A673 (cell line): ENCODE data around the gene WFDC10A. TPM values are rescaled to one million over a fixed set of nuclear protein-coding genes. Genes with fewer than 3 reads are reported as not detected.
"Not testable (repeated sequence)": the region's sequence is repeated elsewhere in the genome, so short reads cannot be mapped to it uniquely, and the experiment has no call there.

Experiments used
- BruUV-seq: library from RNA; stranded (reverse); fragments of 400-500 nt; replicated peaks from 2 replicates; lab custom pipeline; 2021; lab: Mats Ljungman, UMichigan
- CTCF ChIA-PET: fragments of 300-600 bp; sonication (Branson Sonifier 250); formaldehyde crosslinking; loops from one replicate; lab custom pipeline; 2022; ENCODE audit warnings: antibody characterized with exemption; lab: Charles Lee
- POLR2A ChIA-PET: fragments of 300-600 bp; sonication (Branson Sonifier 250); formaldehyde crosslinking; loops from one replicate; lab custom pipeline; 2022; ENCODE audit warnings: antibody characterized with exemption; ENCODE audit not compliant: low non-redundant PET; lab: Charles Lee
- DNase-seq: peaks from one replicate; pipeline ENCODE4 v3.0.0-alpha.2; 2015; ENCODE audit warnings: low spot score
- H3K27ac ChIP-seq: fragments of 200-600 bp; sonication (generic); 2 replicates; pipeline ENCODE4 v1.5.1; 2016; ENCODE audit warnings: mixed run types, low read depth, mild to moderate bottlenecking, mixed read lengths, antibody characterized with exemption, low read length; ENCODE audit not compliant: poor library complexity, severe bottlenecking
- H3K27me3 ChIP-seq: fragments of 200-600 bp; sonication (generic); replicated peaks from 2 replicates; pipeline ENCODE4 v1.6.1; 2017; ENCODE audit warnings: mixed run types, low read depth, mild to moderate bottlenecking, mixed read lengths, antibody characterized with exemption, low read length; ENCODE audit not compliant: insufficient read depth, poor library complexity
- H3K36me3 ChIP-seq: fragments of 200-600 bp; sonication (generic); 2 replicates; pipeline ENCODE4 v1.6.1; 2016; ENCODE audit warnings: mixed run types, mild to moderate bottlenecking, mixed read lengths, antibody characterized with exemption, low read length; ENCODE audit not compliant: insufficient read depth, poor library complexity, severe bottlenecking
- H3K4me1 ChIP-seq: fragments of 200-600 bp; sonication (generic); 2 replicates; pipeline ENCODE4 v1.6.1; 2017; ENCODE audit warnings: mixed run types, mild to moderate bottlenecking, mixed read lengths, antibody characterized with exemption, low read length; ENCODE audit not compliant: insufficient read depth, poor library complexity, severe bottlenecking
- H3K4me3 ChIP-seq: fragments of 200-600 bp; sonication (generic); 2 replicates; pipeline ENCODE4 v1.5.1; 2016; ENCODE audit warnings: low read depth, mixed run types, mild to moderate bottlenecking, mixed read lengths, low read length; ENCODE audit not compliant: poor library complexity, severe bottlenecking
- H3K9me3 ChIP-seq: fragments of 200-600 bp; sonication (generic); 2 replicates; pipeline ENCODE4 v1.6.1; 2016; ENCODE audit warnings: mixed run types, low read depth, mild to moderate bottlenecking, mixed read lengths, antibody characterized with exemption, low read length; ENCODE audit not compliant: poor library complexity, severe bottlenecking
- EZH2 ChIP-seq: fragments of 200-600 bp; sonication (generic); IDR thresholded peaks from 2 replicates; pipeline ENCODE4 v1.6.1; 2017; ENCODE audit warnings: borderline replicate concordance, low read depth, mild to moderate bottlenecking, mixed read lengths, antibody characterized with exemption, low read length; ENCODE audit not compliant: poor library complexity, severe bottlenecking
- intact Hi-C: fragments of 100-400 bp; cut with micrococcal nuclease; formaldehyde crosslinking; loops from one replicate; pipeline ENCODE4 v1.10.0; 2022; ENCODE audit not compliant: unreplicated experiment
- total RNA-seq: library from RNA; stranded (reverse); gene quantifications from 2 replicates; pipeline ENCODE4 v1.2.3, GENCODE V29; 2021
- TF ChIP-seq, protein P1 (sequence below): fragments of 300-800, 200-600 bp; sonication (generic); conservative IDR thresholded peaks from 2 replicates; pipeline ENCODE4 v1.5.1; 2017; ENCODE audit warnings: low read depth, mild to moderate bottlenecking, antibody characterized with exemption, low read length, moderate library complexity, mixed read lengths

The WFDC10A gene
- total RNA-seq, 1 experiment from 2014 or later, result not detected

DNA sequence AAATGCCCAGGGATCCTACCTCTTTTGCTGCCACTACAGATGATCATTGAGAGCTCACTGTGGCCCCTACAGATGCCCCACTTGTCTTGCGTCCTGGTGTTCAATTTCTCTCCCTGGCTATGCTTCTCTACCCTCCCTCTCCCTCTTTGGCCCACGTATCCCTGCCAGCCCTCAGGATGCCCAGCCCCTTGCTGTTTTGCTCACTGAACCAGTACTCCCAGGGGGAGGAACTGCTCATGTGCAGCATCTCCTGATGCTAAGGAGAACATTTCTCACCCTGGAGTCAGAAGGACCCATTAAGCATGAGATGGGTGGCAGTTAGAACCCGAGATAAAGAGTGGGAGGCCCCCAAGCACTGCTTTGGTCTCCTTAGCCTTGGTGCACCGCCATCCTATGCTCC is 1.6 kb downstream of the WFDC10A start, which contains the start of gene WFDC9:
Gene WFDC9, minus strand, starts transcription at position 101 of the 400 bp plus-strand sequence. CDS start 21,103 bp downstream, outside the sequence.
- BruUV-seq, result no TSS peak
- POLR2A ChIA-PET, result no interaction called here
- peaks cover 9% of the 10 kb centered on the region for H3K27me3 ChIP-seq
- H3K4me1 ChIP-seq, result no peaks in the 10 kb centered on the region
- TF ChIP-seq, protein P1, sequence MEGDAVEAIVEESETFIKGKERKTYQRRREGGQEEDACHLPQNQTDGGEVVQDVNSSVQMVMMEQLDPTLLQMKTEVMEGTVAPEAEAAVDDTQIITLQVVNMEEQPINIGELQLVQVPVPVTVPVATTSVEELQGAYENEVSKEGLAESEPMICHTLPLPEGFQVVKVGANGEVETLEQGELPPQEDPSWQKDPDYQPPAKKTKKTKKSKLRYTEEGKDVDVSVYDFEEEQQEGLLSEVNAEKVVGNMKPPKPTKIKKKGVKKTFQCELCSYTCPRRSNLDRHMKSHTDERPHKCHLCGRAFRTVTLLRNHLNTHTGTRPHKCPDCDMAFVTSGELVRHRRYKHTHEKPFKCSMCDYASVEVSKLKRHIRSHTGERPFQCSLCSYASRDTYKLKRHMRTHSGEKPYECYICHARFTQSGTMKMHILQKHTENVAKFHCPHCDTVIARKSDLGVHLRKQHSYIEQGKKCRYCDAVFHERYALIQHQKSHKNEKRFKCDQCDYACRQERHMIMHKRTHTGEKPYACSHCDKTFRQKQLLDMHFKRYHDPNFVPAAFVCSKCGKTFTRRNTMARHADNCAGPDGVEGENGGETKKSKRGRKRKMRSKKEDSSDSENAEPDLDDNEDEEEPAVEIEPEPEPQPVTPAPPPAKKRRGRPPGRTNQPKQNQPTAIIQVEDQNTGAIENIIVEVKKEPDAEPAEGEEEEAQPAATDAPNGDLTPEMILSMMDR, result no peak
- TF ChIP-seq EZH2, result no peak
- no peaks in the 10 kb centered on the region for H3K9me3 ChIP-seq
- intact Hi-C loops, result no loop called here
- H3K4me3 ChIP-seq, result no peak within 1 kb of the TSS
- CTCF ChIA-PET, result no interaction called here
- no peak for DNase-seq
- H3K27ac ChIP-seq, result no peak within 1 kb of the TSS
- no peaks in the 10 kb centered on the region for H3K36me3 ChIP-seq

DNA sequence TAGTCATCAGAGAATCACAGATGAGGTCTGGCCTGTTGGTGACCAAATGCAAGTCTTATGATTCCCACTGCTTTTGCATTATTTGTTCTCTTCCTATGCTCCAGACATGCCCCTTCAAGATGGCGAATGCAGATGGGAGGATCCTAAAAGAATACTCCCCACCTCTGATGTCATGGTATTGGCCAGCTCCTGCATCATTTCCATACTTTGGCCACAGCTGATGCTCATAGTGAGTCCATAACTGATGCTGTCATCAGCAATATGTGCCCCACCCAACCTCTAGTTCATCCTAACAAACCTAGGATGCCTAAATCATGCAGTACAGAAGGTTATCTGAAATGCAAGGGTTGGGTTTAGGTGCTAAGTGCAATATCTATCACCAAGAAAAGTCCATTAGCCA is 7.0 kb downstream of the WFDC10A start:
- peaks cover 17% of the 10 kb centered on the region for H3K27me3 ChIP-seq
- no peak for DNase-seq
- intact Hi-C loops, result no loop called here
- ChIA-PET POLR2A (no interaction called here), CTCF (no interaction called here)
- H3K27ac ChIP-seq, result no peak overlapping the region
- H3K4me1 ChIP-seq, result no peaks in the 10 kb centered on the region
- no peaks in the 10 kb centered on the region for H3K9me3 ChIP-seq
- TF ChIP-seq EZH2, result no peak
- TF ChIP-seq, protein P1, result no peak
- H3K4me3 ChIP-seq, result no peak overlapping the region
- no TSS peak for BruUV-seq
- H3K36me3 ChIP-seq, result no peaks in the 10 kb centered on the region

DNA sequence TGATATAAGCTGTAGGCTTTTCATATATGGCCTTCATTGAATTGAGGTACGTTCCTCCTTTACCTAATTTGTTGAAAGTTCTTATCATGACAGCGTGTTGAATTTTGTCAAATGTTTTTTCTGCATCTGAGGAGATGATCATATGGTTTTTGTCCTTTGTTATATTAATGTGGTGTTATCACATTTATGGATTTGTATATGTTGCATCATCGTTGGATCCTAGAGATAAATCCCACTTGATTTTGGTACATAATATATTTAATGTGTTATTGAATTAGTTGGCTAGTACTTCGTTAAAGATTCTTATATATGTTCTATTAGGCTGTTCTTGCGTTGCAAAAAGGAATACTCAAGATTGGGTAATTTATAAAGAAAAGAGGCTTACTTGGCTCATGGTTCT is 10.1 kb downstream of the WFDC10A start:
- H3K4me3 ChIP-seq, result no peak overlapping the region
- ChIA-PET CTCF (no interaction called here), POLR2A (no interaction called here)
- H3K36me3 ChIP-seq, result no peaks in the 10 kb centered on the region
- TF ChIP-seq EZH2, result no peak
- TF ChIP-seq, protein P1, result no peak
- H3K27me3 ChIP-seq, result peaks cover 8% of the 10 kb centered on the region
- DNase-seq, result no peak
- no peaks in the 10 kb centered on the region for H3K9me3 ChIP-seq
- BruUV-seq, result no TSS peak
- H3K27ac ChIP-seq, result no peak overlapping the region
- intact Hi-C loops, result no loop called here
- no peaks in the 10 kb centered on the region for H3K4me1 ChIP-seq

DNA sequence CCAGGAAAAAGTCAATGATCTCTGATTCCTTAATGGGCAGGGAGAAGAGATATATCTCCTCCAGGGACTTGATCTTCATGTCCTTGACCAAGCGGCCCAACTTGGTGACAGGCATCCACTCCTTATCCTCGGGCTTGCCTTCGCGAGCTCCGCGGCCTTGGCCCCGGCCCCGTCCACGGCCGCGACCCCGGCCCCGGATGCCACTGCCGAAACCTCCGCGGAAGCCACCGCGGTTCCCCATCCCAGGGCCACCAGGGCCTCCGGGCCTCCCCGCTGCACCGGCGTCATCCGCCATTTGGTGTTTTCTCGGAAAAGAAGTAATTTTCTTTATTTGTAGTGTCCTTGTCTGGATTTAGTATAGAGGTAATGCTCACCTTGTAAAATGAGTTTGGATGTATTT is 11.5 kb downstream of the WFDC10A start:
- H3K36me3 ChIP-seq, H3K27ac ChIP-seq, DNase-seq, H3K9me3 ChIP-seq, BruUV-seq, POLR2A ChIA-PET, intact Hi-C loops, H3K4me1 ChIP-seq, H3K4me3 ChIP-seq, CTCF ChIA-PET, H3K27me3 ChIP-seq: not testable (repeated sequence)

DNA sequence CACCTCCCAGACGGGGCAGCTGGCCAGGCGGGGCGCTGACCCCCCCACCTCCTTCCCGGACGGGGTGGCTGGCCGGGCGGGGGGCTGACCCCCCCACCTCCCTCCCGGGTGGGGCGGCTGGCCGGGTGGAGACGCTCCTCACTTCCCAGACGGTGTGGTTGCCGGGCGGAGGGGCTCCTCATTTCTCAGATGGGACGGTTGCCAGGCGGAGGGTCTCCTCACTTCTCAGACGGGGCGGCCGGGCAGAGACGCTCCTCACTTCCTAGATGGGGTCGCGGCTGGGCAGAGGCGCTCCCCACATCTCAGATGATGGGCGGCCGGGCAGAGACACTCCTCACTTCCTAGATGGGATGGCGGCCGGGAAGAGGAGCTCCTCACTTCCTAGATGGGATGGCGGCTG is 16.3 kb downstream of the WFDC10A start:
- intact Hi-C loops, H3K36me3 ChIP-seq, H3K27me3 ChIP-seq, H3K9me3 ChIP-seq, CTCF ChIA-PET, H3K27ac ChIP-seq, H3K4me1 ChIP-seq, DNase-seq, POLR2A ChIA-PET, BruUV-seq, H3K4me3 ChIP-seq: not testable (repeated sequence)
